ENCODE data around the gene COL5A1. TPM values are rescaled to one million over a fixed set of nuclear protein-coding genes. Genes with fewer than 3 reads are reported as not detected.
A peak's percentile ranks its signal among the peaks of the same experiment; 100 is the strongest.

COL5A1 gene
- total RNA-seq, 1 donor from 2014 or later = 79.4 TPM

DNA sequence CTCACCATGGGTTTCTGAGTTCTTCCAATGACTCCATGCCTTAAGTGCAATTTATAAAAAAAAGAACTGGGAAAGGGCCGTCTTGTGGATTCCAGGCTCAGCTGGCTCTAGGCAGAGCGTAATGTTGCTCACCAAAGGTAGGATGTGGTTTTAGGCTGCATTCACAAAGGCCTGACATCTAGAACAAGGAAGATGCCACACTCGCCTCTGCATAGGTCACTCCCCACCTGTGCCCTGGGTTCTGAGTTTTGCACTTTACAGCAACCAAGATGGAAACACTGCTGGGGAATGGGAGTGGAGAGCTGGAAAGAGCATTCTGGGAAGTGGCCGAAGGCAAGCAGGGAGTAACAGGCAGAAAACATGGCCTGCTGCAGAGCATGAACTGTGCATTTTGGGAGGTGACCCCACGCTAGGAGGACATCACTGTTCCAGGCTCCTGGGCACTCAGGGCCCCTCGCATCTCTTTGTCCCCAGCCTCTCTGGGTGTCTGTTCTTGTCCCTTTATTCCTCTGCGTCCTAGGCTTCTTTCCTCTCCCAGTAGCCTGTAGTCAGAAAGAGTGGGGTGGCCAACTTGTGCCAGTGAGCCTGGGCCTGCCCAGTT is 251.3 kb downstream of the COL5A1 start:
- ATAC-seq (no peak), DNase-seq (ENCODE audit: low spot score) (peak; percentile 33)
- intact Hi-C loops (cut with DNase I) = no loop called here

Small RNA genes lying within 50 kb of the gene (microRNA-seq; reads per million reads assigned to microRNA genes)
- gene MIR3689A (not detected), gene MIR3689B (not detected), gene MIR3689C (not detected), gene MIR3689D1 (not detected), gene MIR3689D2 (not detected), gene MIR3689E (not detected), gene MIR3689F (not detected)

Other genes starting within 250 kb of the COL5A1 start
- not detected for gene FCN2, start 239.0 kb downstream of the COL5A1 start, total RNA-seq

Measured in sciatic nerve (tissue), 2 donors.